Hepatocyte (in vitro differentiated cells): ENCODE measurements around the gene TMEM30A. TPM values are rescaled to one million over a fixed set of nuclear protein-coding genes. Genes with fewer than 3 reads are reported as not detected.

Experiments
- DNase-seq: peaks from one replicate; pipeline ENCODE4 v3.0.0-alpha.2; 2016; ENCODE audit warnings: low spot score
- H2AFZ ChIP-seq: fragments of 200-600 bp; sonication (generic); 2 replicates; pipeline ENCODE4 v1.6.0; 2016; ENCODE audit warnings: antibody characterized with exemption, mild to moderate bottlenecking
- H3K27ac ChIP-seq: fragments of 200-600 bp; sonication (generic); 2 replicates; pipeline ENCODE4 v1.5.1; 2016; ENCODE audit warnings: mild to moderate bottlenecking
- H3K27me3 ChIP-seq: fragments of 200-600 bp; sonication (generic); 2 replicates; pipeline ENCODE4 v1.6.1; 2016
- H3K36me3 ChIP-seq: fragments of 200-600 bp; sonication (generic); replicated peaks from 2 replicates; pipeline ENCODE4 v1.5.1; 2016; ENCODE audit warnings: low read depth; ENCODE audit not compliant: insufficient read depth
- H3K4me1 ChIP-seq: fragments of 200-600 bp; sonication (generic); 2 replicates; pipeline ENCODE4 v1.5.1; 2016; ENCODE audit warnings: mild to moderate bottlenecking, moderate library complexity; ENCODE audit not compliant: insufficient read depth
- H3K4me2 ChIP-seq: fragments of 200-600 bp; sonication (generic); 2 replicates; pipeline ENCODE4 v1.6.0; 2016
- H3K4me3 ChIP-seq: fragments of 200-600 bp; sonication (generic); 2 replicates; pipeline ENCODE4 v1.5.1; 2016; ENCODE audit warnings: mild to moderate bottlenecking
- H3K79me2 ChIP-seq: fragments of 200-600 bp; sonication (generic); 2 replicates; pipeline ENCODE4 v1.6.0; 2017; ENCODE audit warnings: mild to moderate bottlenecking
- H3K9me2 ChIP-seq: fragments of 200-600 bp; sonication (generic); replicated peaks from 2 replicates; pipeline ENCODE4 v1.6.0; 2017; ENCODE audit warnings: mild to moderate bottlenecking; ENCODE audit not compliant: insufficient read depth
- H3K9me3 ChIP-seq: fragments of 200-600 bp; sonication (generic); 2 replicates; pipeline ENCODE4 v1.5.1; 2016; ENCODE audit warnings: low read depth, mild to moderate bottlenecking
- H4K20me1 ChIP-seq: fragments of 200-600 bp; sonication (generic); 2 replicates; pipeline ENCODE4 v1.6.0; 2016; ENCODE audit warnings: mild to moderate bottlenecking; ENCODE audit not compliant: insufficient read depth, poor library complexity, severe bottlenecking
- CTCF ChIP-seq: fragments of 200-600 bp; sonication (generic); IDR thresholded peaks from 2 replicates; pipeline ENCODE4 v1.5.1; 2016; ENCODE audit warnings: antibody characterized with exemption, mild to moderate bottlenecking; ENCODE audit not compliant: poor library complexity
- EZH2 ChIP-seq: fragments of 200-600 bp; sonication (generic); IDR thresholded peaks from 2 replicates; pipeline ENCODE4 v1.6.1; 2016; ENCODE audit warnings: antibody characterized with exemption, mild to moderate bottlenecking, borderline replicate concordance
- EZH2phosphoT487 ChIP-seq: fragments of 200-600 bp; sonication (generic); IDR thresholded peaks from one replicate; pipeline ENCODE4 v1.6.1; 2018; ENCODE audit warnings: antibody characterized with exemption, mild to moderate bottlenecking, low read depth, moderate library complexity; ENCODE audit not compliant: unreplicated experiment, severe bottlenecking
- WGBS: methylation state at CpG from one replicate; pipeline ENCODE4 v1.1.6; 2016; ENCODE audit warnings: low lambda C conversion rate; ENCODE audit errors: missing lambda C conversion rate; 5-methylcytosine and 5-hydroxymethylcytosine counted together
- polyA plus RNA-seq: library from polyadenylated mRNA; unstranded; fragments of >200 nt; fragmentation: Nextera tagmentation; extraction: Ambion mirVana; gene quantifications from 2 replicates; pipeline ENCODE4 v1.2.1, GENCODE V29; 2016
- total RNA-seq: library from RNA; depleted of rRNA; stranded (reverse); fragments of >200 nt; gene quantifications from 2 replicates; pipeline ENCODE4 v1.2.3, GENCODE V29; 2014

Gene TMEM30A
- total and polyA plus RNA-seq, 2 experiments from 2014 or later: 71.1 to 165 TPM

GRCh38 chr6:75234126-75234865 lies 50.3 kb downstream of the TMEM30A start:
- H3K9me3 ChIP-seq: no peaks in the 10 kb centered on the region
- H4K20me1 ChIP-seq: no peaks in the 10 kb centered on the region
- no peak overlapping the region for H2AFZ ChIP-seq
- no peaks in the 10 kb centered on the region for H3K79me2 ChIP-seq
- no peaks in the 10 kb centered on the region for H3K9me2 ChIP-seq
- H3K4me3 ChIP-seq: no peak overlapping the region
- H3K27me3 ChIP-seq: no peaks in the 10 kb centered on the region
- H3K4me1 ChIP-seq: no peaks in the 10 kb centered on the region
- TF ChIP-seq CTCF (no peak), EZH2phosphoT487 (no peak), EZH2 (no peak)
- no peak overlapping the region for H3K4me2 ChIP-seq
- DNase-seq: no peak
- 76% methylated on average over 3 of the region's 3 CpGs for WGBS
- H3K27ac ChIP-seq: no peak overlapping the region
- H3K36me3 ChIP-seq: no peaks in the 10 kb centered on the region

- no peaks in the 10 kb centered on the region for H3K9me3 ChIP-seq
- no peaks in the 10 kb centered on the region for H3K79me2 ChIP-seq
- H2AFZ ChIP-seq: no peak overlapping the region
- DNase-seq: no peak
- no peaks in the 10 kb centered on the region for H4K20me1 ChIP-seq
- TF ChIP-seq EZH2phosphoT487: no peak
- no peak for TF ChIP-seq EZH2
- no peak for TF ChIP-seq CTCF
- WGBS: 93% methylated on average over 4 of the region's 4 CpGs
- H3K27me3 ChIP-seq: no peaks in the 10 kb centered on the region
- no peaks in the 10 kb centered on the region for H3K4me1 ChIP-seq
- no peaks in the 10 kb centered on the region for H3K36me3 ChIP-seq
- H3K9me2 ChIP-seq: no peaks in the 10 kb centered on the region
- H3K4me2 ChIP-seq: no peak overlapping the region
- no peak overlapping the region for H3K4me3 ChIP-seq
- no peak overlapping the region for H3K27ac ChIP-seq
These were observed 51.4 kb downstream of the TMEM30A start for GRCh38 chr6:75233092-75233615.

- H3K9me2 ChIP-seq: no peaks in the 10 kb centered on the region
- no peak overlapping the region for H3K4me3 ChIP-seq
- peak overlapping the region; percentile 42 for H3K4me2 ChIP-seq
- H3K9me3 ChIP-seq: no peaks in the 10 kb centered on the region
- H2AFZ ChIP-seq: no peak overlapping the region
- H3K27ac ChIP-seq: no peak overlapping the region
- TF ChIP-seq EZH2phosphoT487: no peak
- peak; percentile 77 for TF ChIP-seq CTCF
- no peak for TF ChIP-seq EZH2
- no peaks in the 10 kb centered on the region for H3K79me2 ChIP-seq
- H3K4me1 ChIP-seq: no peaks in the 10 kb centered on the region
- no peaks in the 10 kb centered on the region for H4K20me1 ChIP-seq
- WGBS: 44% methylated on average over 10 of the region's 10 CpGs
- DNase-seq: peak; percentile 77
- H3K36me3 ChIP-seq: no peaks in the 10 kb centered on the region
- H3K27me3 ChIP-seq: no peaks in the 10 kb centered on the region
These were observed 53.9 kb downstream of the TMEM30A start for GRCh38 chr6:75230484-75231325.
